HG03064 (cell line): ENCODE results near the gene SHC4.

Experiments used
- ATAC-seq: cut with Tn5 transposase; IDR thresholded peaks from one replicate; pipeline ENCODE4 v1.9.1; 2021; ENCODE audit warnings: low read depth; ENCODE audit not compliant: unreplicated experiment

The SHC4 gene

DNA sequence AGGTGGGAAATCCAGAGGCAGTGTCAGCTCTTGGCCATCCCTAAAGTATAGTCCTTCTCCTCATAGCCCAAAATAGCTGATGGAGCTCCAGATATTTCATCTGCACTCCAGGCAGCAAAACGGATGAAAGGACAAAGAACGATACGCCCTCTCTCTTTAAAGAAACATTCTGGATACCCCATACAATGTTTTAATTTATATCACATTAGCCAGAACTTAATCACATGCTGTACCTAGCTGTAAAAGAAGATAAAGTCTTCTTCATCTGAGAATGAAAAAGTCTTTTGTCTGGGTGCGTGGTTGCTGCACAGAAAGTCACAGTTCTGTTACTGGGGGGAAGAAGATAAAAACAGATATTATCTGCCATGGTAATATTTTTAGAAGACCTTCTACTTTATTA, 4.3 kb upstream of the SHC4 start:
- no peak for ATAC-seq

DNA sequence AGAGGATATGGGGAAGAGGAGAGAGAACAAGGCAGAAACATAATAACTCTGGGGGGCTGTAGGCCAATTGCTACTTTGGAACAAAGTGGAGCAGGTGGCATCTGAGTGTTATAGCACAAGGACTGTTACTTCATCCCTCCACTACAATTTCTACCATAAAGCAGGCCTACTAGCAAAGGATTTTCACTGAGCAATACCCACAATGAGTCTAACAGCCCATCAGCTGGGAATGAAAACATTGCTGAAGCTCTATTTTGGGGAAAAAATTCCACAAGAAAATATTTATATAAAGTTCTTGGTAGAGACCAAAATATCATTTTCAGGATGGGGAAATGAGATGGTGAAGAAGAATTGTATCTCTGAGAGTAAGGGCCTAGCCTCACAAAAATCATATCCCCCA, 3.6 kb upstream of the SHC4 start:
- no peak for ATAC-seq

DNA sequence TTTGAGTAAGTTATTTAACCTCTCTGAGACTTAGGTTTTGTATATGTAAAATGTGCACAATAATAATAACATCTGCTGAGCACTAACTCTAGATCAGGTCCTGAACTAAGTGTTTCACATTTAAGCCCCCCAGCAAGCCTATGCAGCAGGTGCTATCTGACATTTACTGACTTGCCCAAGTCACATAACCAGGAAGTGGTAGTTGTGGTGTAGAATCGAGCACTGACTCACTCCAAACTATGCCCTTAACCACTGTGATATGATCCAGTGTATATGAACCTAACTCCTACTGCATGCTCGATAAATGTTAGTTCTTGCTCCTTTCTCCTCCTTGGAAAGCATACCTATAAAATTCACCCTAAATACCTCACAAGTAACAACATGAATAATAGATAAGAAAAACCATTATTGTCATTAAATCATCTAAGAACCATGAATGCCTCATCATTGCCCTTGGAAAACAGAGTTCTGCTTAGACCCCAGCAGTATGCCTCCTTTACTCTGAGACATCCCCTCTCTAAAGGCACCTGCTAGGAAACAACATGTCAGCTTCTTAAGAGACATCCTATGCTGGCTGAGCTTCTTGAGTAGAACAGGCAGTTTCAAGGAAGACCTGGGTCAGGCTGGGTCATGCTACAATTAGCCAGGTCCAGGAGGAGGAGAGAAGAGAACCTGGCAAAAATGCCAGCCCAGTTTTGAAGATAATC, 3.0 kb upstream of the SHC4 start:
- ATAC-seq = peak; percentile 52

DNA sequence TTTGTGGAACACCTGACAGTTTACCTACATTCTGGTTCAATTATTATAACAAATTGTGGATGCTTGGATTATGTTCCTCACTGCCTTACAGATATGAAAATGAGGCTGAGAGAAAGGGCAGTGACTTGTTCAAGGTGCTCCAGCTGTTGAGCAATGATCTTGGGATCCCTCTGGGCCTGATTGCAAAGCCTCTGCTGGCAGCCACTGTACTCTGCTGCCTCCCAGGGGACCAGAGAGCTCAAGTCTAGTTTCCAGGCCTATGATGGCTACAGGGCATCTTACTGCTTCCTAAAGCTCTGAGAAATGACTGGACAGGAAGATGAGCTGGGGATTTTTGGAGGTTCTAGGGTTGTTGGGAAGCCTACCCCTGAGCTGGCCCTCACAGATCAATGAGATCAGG, 2.3 kb upstream of the SHC4 start:
- peak; percentile 84 for ATAC-seq

DNA sequence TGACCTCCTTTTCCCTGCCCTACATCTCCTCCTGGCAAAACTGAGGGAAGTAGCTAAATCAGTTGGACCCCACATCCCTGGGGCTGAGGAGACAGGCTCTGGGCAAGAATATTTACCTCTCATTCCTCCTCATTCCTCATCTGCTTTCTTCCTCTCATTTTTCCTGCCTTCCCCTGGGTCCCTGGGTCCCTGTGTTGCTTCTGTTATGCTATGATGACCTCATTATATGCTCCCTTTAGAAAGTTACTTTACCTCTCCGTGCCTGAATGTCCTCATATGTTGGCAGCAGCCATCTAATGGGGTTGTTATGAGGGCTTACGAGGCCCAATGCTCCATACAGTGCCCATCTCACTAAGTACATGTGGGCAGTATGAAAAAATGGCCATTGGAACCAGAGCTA, 1.2 kb upstream of the SHC4 start:
- no peak for ATAC-seq

DNA sequence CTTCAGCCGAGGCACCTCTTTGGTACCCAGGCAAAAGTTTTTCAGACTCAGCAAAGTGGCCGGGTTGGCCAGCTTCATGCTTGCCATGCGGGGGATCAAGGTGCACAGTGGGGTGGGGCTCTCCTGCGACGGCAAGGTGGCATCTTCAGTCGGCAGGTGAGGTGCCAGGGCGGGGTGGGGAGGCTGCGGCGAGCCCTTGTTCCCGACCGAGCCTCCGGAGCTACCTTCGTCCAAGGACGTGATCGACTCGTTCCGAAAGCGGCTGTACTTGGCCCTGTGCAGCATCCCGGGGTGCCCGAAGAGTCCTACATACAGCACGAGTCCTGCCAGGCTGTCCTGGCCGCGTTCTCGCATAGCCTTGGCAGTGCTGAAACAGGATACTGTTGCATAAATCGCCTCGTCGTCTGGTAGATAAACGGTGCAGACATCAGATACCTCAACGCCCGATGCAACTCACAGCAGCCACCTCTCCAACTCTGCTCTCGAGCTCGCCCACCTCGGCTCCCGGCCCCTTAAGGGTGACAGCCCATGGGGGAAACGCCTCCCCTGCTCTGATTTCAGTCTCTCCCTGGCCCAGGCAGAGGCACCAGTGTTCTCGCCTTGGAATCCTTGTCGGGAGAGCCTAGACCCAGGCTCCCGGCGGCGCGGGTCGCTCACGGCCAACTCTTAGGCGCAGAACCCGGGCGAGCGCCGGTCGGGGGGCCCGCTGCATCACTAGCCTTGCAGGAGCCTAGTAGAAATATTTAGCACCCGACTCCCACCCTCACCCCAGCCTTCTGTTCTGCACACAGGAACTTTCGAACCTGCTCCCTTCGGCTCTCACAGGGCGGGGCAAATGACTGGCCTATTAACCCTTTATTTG, 826 bp downstream of the SHC4 start:
- ATAC-seq = no peak

DNA sequence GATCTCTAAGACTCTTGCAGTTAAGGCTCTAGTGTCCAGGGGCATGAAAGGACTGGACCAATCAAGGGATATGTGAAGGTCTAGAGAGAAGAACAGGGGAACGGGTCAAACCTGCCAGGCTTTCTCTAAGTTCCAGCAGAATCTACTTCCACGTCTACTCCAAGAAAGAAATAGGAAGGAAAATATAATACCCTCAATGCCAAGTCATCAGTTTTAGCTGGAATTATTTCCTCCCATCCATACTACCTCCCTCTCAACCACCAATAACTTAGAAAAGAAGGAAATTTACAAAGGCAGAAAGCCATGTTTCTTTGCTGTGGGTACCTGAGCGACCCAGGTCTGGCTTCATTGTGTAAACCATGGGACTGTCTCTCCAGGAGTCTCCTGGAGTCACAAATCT, 7.8 kb downstream of the SHC4 start:
- ATAC-seq = no peak

DNA sequence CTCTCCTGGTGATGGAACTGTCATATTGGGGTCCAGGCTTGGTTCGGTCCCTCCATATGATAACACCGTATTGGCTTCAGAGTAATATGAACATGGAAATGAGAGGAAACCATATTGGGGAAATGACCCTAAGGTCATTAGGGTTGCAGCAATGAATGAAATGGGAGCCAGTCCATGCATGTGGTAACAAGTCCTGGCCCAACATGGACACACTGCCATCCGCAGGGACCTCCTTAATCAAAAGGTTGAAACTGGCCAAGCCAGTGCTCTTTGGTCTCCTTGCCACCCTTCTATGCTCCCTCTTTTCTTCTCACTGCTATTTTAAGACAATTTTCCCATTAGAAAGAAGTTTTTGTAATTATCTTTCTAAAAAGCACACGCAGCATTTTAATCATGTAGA, 8.3 kb downstream of the SHC4 start:
- no peak for ATAC-seq

DNA sequence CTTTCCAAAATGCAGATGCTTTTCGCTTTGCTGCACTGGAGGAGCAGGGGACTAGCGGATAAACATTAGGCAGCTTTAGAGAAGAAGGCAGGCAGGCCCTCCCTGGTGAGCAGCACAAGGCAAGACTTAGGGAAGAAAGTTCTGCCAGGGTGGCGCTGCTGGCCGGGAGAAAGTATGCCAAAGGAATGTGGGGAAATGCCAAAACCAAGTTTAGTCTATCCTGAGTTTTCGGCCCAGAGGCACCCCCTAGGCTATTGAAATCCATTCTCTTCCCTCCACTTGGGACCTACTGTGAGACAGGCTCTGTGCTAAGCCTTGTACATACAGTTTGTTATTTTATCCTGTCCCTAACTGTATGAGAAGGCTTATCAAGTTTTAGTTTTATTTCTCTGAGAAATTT, 9.2 kb downstream of the SHC4 start:
- no peak for ATAC-seq

DNA sequence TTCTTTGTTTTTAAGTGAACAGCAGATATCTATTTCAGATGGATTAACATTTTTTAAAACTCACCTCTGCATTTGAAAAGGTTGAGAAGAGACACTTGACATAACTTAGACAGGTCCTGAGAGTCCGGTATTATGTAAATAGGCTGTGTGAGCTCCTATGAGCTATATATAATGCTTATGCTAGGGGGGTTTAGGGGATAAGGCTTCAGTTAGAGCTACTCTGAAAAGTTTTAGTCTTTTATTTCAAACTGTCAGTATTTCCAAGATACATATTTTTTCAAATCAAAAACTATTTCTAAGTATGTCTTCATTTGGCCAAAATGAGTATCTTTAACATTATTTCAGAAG, 16.9 kb downstream of the SHC4 start:
- ATAC-seq = no peak

DNA sequence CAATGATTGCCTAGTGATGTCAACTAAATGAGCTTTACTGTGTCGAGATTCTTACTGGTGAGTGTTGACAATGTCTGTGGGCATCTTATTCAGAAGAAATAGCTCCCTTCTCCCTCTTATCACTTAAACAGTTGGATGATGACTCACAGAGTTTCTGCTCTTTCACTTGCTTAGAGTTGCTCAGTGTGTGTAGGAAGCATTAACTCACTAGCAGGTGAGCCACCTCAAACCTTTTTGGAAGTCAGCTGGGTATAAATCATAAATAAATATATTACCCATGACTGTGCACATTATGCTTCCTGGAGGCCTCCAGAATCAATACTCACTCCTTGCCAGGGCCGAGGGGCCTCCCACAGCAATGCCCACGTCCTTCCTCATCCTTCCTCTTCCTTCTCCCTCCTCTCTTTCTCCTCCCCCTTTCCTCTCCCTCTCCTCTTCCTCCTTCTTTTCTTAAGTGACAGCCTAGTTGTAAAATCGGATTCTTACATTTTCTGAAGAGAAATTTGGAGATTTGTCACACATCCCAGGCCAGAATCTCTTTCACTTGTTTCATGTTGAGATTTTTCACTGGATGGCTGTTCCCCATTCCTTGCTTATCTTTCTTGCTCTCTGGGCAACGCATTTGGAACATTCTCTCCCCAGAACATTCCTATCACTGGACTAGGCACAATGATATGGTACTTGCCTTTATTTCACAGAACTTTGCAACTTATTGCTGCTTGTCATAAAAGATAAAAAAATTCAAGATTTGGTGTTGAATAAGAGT, 17.5 kb downstream of the SHC4 start:
- ATAC-seq = no peak

DNA sequence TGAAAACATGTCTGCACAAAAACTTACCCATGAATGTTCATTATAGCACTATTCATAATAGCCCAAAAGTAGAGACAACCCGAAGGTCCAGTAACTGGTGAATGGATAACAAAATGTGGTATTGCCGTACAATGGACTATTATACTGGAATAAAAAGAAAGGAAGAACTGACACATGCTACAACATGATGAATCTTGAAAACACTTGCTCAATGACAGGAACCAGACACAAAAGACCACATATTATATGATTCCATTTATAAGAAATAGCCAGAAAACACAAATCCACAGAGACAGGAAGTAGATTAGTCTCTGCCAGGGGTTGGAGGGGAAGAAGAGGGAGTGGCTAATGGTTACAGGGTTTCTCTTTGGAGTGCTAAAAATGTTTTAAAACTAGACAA, 18.3 kb downstream of the SHC4 start:
- ATAC-seq = no peak

DNA sequence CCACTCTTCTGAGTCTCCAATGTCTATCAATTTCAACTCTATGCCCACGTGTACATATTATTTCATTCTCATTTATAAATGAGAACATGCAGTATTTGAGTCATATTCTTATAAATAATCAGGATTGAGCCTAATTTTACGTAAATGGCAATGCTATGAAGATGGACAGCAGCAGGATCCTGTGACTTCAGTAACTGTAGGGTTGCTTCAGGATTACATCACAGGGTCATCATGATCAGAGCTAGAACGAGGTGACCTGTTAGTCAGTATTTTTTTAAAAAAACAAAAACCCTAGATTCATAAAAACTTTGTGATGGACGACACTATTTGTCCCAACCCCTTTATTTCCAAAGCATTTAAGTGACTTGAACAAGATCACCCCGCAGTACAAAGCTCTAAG, 21.8 kb downstream of the SHC4 start:
- no peak for ATAC-seq

DNA sequence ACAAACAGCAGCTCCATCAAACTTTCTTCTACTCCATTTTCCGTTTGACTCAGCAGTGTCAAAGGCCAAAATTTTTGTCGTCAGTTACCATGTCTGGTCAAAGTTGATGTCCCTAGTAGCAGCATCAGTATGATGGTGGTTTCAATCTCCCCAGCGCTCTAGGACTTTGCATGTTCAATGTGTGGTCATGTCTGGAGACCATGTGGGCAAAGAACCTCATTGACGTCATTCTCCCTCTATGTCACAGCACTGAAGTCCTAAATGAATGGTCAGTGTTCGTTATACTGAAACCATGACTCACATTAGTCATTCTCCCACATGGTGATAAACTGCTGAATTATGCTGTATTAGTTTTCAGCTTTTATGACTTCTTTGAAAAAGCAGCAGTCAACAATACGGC, 23.2 kb downstream of the SHC4 start:
- no peak for ATAC-seq

DNA sequence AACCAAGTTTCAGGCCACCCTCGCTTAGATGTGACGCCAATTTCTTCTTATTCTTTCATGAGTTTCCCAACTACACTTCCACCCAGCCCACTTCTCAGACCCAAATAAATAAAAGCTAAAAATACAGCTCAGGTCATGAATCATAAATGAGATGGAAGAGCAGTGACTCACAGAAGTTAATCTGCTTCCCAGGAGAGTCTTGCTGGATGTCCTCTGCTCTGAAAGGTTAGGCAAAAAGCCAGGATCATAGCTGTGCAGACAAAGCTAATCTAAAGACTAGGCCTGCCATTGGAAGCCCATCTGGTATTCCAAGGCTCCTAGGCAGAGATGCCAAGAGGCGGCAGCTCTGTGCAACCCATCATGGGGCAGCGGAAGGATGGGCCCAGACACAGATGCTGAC, 24.1 kb downstream of the SHC4 start:
- ATAC-seq = no peak

DNA sequence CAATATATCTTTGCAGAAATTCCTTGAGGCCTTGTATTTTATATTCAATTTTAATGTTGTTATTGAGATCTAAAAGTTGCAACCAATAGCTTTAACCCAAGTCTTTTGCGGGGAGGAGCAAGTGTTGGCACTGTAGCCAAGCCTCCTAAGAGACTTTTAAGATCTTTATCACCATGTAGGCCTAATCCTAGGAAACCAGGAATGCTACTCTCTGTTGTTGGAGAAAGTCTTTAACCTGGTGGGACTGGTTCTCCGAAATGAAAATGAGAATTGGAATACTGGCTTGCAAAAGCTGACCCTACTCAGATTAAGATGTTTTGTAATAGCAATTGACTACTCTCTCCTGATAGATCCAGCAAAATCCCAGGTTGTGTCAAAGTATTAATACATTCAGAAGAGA, 25.8 kb downstream of the SHC4 start:
- ATAC-seq = no peak

DNA sequence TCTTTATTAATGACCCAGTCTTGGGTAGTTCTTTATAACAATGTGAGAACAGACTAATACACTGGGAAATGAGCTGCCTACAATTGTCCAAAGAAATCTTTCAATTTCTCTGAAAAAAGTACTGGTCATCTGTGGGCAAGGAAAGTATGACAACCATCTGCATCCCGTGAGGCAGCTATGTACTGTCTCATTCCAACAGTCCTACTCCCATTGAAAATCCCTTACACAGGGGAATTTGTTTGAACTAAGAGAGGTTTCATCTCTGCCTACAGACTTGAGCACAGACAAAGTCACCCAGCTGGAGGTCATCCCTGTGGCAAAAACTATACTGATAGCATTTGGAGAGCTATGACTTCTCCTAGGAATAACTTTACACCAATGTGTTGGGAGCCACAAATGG, 27.1 kb downstream of the SHC4 start:
- ATAC-seq = no peak

DNA sequence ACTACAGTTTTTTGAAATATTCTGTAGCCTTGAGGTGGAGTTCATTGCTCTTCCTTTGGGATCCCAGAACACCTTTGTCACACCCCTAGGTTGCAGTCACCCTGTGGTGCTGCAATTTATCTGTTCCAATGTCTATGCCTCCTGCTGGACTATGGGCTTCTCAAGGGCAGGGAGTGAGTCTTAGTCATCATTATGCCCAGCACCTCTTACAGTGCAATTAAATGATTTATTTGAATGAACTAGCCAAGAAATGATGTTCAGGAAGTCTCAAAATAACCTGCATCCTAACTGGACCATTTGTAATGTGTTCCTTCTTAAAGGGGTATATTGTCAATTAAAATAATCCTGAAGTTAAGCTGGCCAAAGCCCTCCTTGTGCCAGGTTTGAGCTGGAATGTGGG, 28.5 kb downstream of the SHC4 start:
- ATAC-seq = no peak

DNA sequence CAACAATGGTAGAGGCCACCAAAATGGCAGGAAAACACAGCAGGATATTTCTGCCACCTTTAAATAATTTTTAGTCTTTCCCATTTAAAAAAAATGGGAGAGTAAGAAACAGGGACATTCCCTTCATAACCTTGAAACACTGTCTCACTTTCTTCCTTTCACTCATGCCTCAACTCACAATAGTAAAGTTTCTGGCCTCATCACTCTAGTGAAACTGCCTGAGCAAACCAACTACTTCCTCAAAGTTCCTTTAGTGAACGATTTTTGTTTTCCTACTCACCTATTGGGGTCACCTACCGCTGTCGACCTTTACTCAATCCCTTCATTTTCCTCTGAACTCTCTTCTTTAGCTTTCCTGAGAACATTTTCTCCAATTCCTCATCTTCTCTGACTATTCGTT, 33.0 kb downstream of the SHC4 start:
- no peak for ATAC-seq

DNA sequence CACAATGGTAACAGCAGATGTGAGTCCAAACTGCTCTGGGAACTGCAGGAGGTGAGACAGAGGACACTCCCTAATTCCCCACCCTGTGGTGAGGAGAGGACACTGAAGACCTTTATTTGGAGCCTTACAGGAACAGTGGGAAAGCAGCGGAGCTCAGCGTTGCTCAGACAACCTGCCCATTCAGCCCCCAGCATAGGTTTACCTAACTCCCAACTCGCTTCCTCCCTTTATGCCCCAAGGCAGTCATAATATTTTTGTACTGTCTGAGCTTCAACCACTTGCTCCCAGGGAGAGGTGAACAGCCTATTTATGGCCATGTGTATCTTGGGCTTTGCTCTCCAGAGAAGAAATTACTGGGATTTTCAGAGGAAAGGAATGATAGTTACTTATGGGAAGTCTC, 34.1 kb downstream of the SHC4 start:
- ATAC-seq = no peak

DNA sequence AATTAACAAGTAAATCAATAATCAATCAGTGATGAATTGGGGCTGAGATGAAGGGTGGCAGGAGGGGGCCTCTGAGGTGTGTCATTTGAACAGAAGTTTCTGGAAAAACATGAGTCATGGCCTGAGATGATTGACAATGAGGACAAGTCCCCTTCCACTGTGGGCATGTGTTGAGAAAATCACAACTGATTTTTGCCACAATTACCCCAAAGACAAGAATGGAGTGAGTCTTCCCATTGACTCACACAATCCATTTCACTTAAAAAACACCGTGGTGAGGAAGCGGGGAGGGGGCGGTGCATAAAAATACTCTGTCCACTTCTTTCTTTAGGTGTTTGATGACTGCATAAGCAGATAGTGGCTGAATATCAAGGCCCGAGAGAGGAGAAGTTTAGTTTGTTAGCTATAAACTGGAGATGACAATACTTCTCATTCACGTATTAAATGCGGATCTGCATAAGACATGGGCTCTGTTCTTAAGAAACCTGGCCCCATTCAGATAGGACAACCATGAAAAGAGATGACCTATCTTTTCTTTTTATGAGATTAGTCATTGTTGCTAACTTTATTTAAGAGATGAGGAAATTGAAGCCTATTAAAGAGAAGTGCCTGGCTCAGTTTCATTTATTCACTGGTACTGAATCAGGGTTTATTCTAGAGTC, 34.7 kb downstream of the SHC4 start:
- no peak for ATAC-seq
